ENCODE measurements around the gene FMNL2.

The FMNL2 gene

DNA sequence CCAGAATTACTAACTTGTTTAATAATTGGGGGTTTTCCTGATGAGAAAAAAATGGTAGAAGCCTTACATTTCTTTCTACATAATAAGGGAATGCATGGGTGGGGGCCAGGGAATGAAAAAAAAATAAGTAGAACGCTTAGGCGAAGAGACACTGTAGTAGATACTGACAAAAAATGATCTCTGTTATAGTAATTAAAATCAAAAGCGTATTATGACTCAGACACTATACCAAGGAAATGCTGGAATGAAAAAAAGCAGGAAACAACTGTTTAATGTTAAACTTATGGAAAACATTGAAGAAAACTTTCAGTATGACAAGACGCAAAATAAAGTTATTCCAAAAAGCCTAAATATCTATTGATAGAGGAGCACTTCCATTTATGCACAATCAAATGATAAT is 339.4 kb downstream of the FMNL2 start:
- DNase-seq: no peak

DNA sequence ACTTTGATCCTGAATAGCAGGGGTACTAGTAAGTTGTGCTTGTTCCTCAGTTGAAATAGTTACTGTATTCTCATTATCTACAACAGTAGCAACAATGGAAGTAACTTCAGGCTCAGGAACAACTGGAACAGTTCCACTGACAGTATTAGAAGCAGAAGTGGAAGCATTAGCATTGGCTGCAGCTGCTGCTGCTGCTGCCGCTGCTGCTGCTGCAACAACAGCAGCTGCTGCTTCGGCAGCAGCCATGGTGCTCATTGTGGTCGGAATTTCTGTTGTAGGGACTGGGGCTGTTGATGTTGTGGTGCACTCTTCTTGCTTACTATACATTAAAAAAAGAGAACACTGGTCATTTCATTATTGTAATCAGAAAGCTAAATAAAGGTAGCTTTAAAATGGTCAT is 341.5 kb downstream of the FMNL2 start:
- DNase-seq: no peak

DNA sequence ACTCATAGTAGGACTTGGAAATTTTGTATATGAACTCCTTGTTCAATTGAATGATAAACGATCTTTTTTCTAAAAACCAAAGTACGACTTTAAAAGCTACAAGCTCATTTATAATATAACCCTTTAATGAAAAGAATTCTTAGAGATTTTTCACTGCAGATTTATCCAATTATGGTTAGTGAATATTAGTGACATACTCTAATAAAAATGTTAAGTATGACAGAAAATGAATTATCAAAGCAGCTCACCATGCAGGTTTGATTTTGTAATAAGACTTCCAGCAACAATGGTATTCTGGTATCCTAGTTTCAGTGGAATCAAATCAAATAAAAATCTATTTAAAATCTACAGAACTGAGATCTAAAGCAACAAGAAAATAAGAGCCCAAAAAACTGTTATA is 343.8 kb downstream of the FMNL2 start:
- DNase-seq: no peak

GRCh38 chr2:152682663-152683062 is 347.7 kb downstream of the FMNL2 start:
- no peak for DNase-seq

DNA sequence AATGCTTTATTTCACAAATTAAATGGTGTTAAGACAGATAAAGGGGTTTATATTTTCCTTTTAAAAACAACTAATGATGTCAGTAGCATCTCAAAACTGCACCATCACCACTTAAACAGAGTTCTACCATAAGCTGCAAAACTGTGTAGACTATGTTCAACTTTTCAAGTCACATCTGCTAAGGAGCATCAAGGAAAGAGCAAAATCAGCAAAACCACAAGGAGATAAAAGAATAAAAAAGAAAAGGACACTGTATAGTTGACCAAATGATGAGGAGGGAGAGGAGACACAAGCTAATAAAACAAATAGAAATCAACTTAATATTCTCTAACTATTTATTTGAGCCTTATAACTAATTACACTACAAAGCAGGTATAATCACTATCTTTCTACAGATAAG is 348.4 kb downstream of the FMNL2 start:
- no peak for DNase-seq

- no peak for DNase-seq
These were observed 351.3 kb downstream of the FMNL2 start for GRCh38 chr2:152686321-152686720.

- no peak for DNase-seq
These were observed 358.1 kb downstream of the FMNL2 start for GRCh38 chr2:152693033-152693432.

DNA sequence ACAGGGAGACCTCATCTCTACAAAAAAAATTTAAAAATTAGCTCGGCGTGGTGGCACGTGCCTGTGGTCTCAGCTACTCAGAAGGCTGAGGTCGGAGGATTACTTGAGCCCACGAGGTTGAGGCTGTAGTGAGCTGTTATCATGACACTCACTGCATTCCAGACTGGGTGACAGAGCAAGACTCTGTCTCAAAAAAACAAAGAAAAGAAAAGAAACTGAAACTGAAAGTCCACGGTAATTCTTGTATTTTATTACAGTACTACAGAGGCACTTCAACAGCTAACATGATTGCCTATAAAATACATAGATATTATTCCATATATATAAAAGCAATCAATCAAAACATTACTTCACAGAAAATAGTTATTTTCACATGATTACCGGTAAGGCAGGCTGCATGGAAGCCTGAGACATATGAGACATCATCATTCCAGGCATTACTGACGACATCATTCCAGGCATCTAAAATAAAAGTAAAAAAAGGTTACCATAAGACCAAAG is 359.2 kb downstream of the FMNL2 start:
- no peak for DNase-seq

- DNase-seq: no peak
These were observed 360.8 kb downstream of the FMNL2 start for GRCh38 chr2:152695763-152696162.

DNA sequence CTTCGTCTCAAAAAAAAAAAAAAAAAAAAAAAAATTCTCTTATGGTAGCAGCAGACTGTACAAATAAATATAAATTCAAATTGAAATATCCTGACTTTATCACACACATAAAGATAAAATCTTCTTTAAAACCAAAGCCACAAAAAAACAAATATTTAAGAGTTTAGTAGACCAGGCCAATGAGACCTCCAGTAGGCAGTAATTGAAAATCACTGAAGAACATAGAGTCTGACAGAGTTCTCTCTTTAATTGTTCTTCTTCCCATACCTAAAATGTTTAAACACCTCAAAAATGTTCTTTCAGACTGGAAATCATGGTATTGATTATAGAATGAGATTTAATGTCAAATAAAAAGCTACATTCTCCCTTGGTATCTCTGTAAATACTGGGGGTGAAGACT is 361.5 kb downstream of the FMNL2 start:
- no peak for DNase-seq

Data from left hindlimb (tissue), 1 donor.